SK-N-SH treated with all-trans-retinoic acid at 6 μM for 48 hours (cell line): ENCODE data around the gene PID1.
A peak's percentile ranks its signal among the peaks of the same experiment; 100 is the strongest.

ENCODE experiments used
- ATAC-seq: fragments of 200-7000 bp; cut with Tn5 transposase; 3 replicates; pipeline ENCODE4 v1.9.1; 2020; ENCODE audit warnings: mild to moderate bottlenecking, moderate library complexity
- ARNTL ChIP-seq: fragments of 450-650 bp; formaldehyde crosslinking; IDR thresholded peaks from 2 replicates; pipeline ENCODE4 v1.5.0; 2020; ENCODE audit warnings: low read depth, mild to moderate bottlenecking, moderate library complexity, borderline replicate concordance
- BACH2 ChIP-seq: fragments of 250-450 bp; sonication (Bioruptor Pico); IDR thresholded peaks from 2 replicates; pipeline ENCODE4 v1.9.0; 2021; ENCODE audit warnings: mild to moderate bottlenecking, borderline replicate concordance
- CSDC2 ChIP-seq: fragments of 250-450 bp; sonication (Bioruptor Pico); IDR thresholded peaks from 2 replicates; pipeline ENCODE4 v1.5.0; 2020; ENCODE audit warnings: mild to moderate bottlenecking, moderate library complexity
- ESRRG ChIP-seq: fragments of 250-450 bp; sonication (Bioruptor Pico); IDR thresholded peaks from 2 replicates; pipeline ENCODE4 v1.6.1; 2021; ENCODE audit warnings: mild to moderate bottlenecking
- GLIS3 ChIP-seq: fragments of 250-450 bp; sonication (Bioruptor Pico); IDR thresholded peaks from 2 replicates; pipeline ENCODE4 v1.5.0; 2020; ENCODE audit warnings: mild to moderate bottlenecking, moderate library complexity
- ISL1 ChIP-seq: fragments of 250-450 bp; sonication (Bioruptor Pico); IDR thresholded peaks from 2 replicates; pipeline ENCODE4 v2.1.2; 2022; ENCODE audit warnings: mild to moderate bottlenecking, moderate library complexity
- OSR1 ChIP-seq: fragments of 250-450 bp; sonication (Bioruptor Pico); IDR thresholded peaks from 2 replicates; pipeline ENCODE4 v1.8.0; 2022; ENCODE audit warnings: moderate library complexity, mild to moderate bottlenecking, inconsistent platforms
- RARB ChIP-seq: fragments of 250-450 bp; sonication (Bioruptor Pico); IDR thresholded peaks from 2 replicates; pipeline ENCODE4 v1.8.0; 2021; ENCODE audit warnings: mild to moderate bottlenecking, moderate library complexity
- SNAI2 ChIP-seq: fragments of 250-450 bp; sonication (Bioruptor Pico); IDR thresholded peaks from 2 replicates; pipeline ENCODE4 v1.5.0; 2020; ENCODE audit warnings: mild to moderate bottlenecking, moderate library complexity
- ZC3H10 ChIP-seq: fragments of 250-450 bp; sonication (Bioruptor Pico); IDR thresholded peaks from 2 replicates; pipeline ENCODE4 v1.5.1; 2021; ENCODE audit warnings: mild to moderate bottlenecking, moderate library complexity
- ZFP3 ChIP-seq: fragments of 250-450 bp; sonication (Bioruptor Pico); IDR thresholded peaks from 2 replicates; pipeline ENCODE4 v1.5.0; 2020; ENCODE audit warnings: mild to moderate bottlenecking, moderate library complexity
- ZFP30 ChIP-seq: fragments of 450-650 bp; formaldehyde crosslinking; IDR thresholded peaks from 2 replicates; pipeline ENCODE4 v1.5.0; 2022; ENCODE audit warnings: mild to moderate bottlenecking, moderate library complexity
- ZNF565 ChIP-seq: fragments of 450-650 bp; formaldehyde crosslinking; conservative IDR thresholded peaks from 2 replicates; pipeline ENCODE4 v1.5.0; 2020; ENCODE audit warnings: low read depth, mild to moderate bottlenecking, moderate library complexity
- ZNF70 ChIP-seq: fragments of 450-650 bp; formaldehyde crosslinking; IDR thresholded peaks from 2 replicates; pipeline ENCODE4 v1.5.0; 2020; ENCODE audit warnings: mild to moderate bottlenecking, moderate library complexity
- ZNF8 ChIP-seq: fragments of 450-650 bp; formaldehyde crosslinking; IDR thresholded peaks from 2 replicates; pipeline ENCODE4 v1.5.0; 2020; ENCODE audit warnings: mild to moderate bottlenecking, moderate library complexity
- TF ChIP-seq, protein P1 (sequence below): fragments of 250-450 bp; sonication (Bioruptor Pico); IDR thresholded peaks from 2 replicates; pipeline ENCODE4 v1.5.1; 2020; ENCODE audit warnings: low read depth, mild to moderate bottlenecking, moderate library complexity
- TF ChIP-seq, protein P2 (sequence below): fragments of 250-450 bp; sonication (Bioruptor Pico); IDR thresholded peaks from 2 replicates; pipeline ENCODE4 v1.8.0; 2021; ENCODE audit warnings: low read depth, mild to moderate bottlenecking, moderate library complexity, borderline replicate concordance
- TF ChIP-seq, protein P3 (sequence below): fragments of 250-450 bp; sonication (Bioruptor Pico); IDR thresholded peaks from 2 replicates; pipeline ENCODE4 v1.5.1; 2021; ENCODE audit warnings: mild to moderate bottlenecking, moderate library complexity
- TF ChIP-seq, protein P4 (sequence below): fragments of 250-450 bp; sonication (Bioruptor Pico); IDR thresholded peaks from 2 replicates; pipeline ENCODE4 v1.8.0; 2020; ENCODE audit warnings: mild to moderate bottlenecking, moderate library complexity, borderline replicate concordance

PID1 gene

DNA sequence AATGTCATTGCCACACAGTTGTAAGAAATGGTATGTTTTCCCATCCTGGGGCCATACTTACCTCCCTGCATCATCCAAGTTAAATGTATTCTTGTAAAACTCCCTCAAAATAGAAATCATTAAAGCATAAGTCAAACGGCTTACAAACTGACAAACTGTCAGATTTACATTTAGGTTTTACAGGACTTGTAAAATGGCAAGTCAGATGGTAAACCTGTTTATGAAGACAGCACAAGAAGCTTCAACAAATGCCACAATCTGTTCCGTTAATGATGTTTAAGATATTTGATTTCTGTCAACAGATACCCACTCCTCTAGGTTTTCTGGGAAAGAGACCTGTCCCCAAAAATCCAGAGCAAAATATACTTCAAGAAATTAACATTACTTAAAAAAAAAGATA lies 197.2 kb downstream of the PID1 start:
- no peak for TF ChIP-seq ESRRG (CRISPR knock-in tag)
- TF ChIP-seq, protein P1, sequence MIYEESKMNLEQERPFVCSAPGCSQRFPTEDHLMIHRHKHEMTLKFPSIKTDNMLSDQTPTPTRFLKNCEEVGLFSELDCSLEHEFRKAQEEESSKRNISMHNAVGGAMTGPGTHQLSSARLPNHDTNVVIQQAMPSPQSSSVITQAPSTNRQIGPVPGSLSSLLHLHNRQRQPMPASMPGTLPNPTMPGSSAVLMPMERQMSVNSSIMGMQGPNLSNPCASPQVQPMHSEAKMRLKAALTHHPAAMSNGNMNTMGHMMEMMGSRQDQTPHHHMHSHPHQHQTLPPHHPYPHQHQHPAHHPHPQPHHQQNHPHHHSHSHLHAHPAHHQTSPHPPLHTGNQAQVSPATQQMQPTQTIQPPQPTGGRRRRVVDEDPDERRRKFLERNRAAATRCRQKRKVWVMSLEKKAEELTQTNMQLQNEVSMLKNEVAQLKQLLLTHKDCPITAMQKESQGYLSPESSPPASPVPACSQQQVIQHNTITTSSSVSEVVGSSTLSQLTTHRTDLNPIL (CRISPR knock-in tag): no peak
- TF ChIP-seq GLIS3 (CRISPR knock-in tag): no peak
- TF ChIP-seq OSR1 (CRISPR knock-in tag): no peak
- no peak for TF ChIP-seq RARB (CRISPR knock-in tag)
- no peak for TF ChIP-seq ZNF565 (CRISPR knock-in tag)
- TF ChIP-seq ZNF8 (CRISPR knock-in tag): no peak
- no peak for TF ChIP-seq ARNTL (CRISPR knock-in tag)
- TF ChIP-seq ZNF70: no peak
- no peak for TF ChIP-seq ZFP30 (CRISPR knock-in tag)
- no peak for TF ChIP-seq ZFP3 (CRISPR knock-in tag)
- TF ChIP-seq ISL1: no peak
- TF ChIP-seq SNAI2 (CRISPR knock-in tag): no peak
- no peak for TF ChIP-seq BACH2 (CRISPR knock-in tag)
- no peak for TF ChIP-seq CSDC2
- no peak for ATAC-seq

DNA sequence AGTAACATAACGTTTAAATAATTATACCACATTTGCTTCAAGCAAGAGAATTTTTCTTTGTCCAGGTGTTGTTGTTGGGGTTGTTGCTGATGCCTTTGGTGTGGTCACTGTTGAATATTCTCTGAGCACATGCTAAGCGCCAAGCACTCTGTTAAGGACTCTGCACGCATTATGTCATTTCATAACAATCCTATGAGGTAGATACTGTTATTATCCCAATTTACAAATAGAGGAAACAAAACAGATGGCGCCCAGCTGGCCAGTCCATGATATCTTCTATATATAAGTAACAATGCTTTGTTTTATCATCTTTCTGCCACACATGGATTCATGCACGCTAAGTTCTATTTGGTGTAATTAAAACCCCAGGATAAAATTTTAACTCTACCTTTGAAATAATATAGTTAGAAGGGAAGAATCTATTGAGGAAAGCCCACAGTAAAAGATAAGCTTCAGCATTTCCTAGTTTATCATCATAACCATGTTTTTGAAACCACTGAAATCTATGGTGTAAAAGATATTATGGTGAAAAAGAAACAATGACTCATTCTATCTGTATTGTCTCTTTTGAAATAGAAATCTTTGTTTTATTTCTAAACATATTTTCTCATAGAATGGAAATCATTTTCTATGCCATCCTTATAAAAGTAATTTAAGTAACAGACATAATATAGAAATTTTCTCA lies 199.7 kb downstream of the PID1 start:
- no peak for ATAC-seq
- TF ChIP-seq, protein P2, sequence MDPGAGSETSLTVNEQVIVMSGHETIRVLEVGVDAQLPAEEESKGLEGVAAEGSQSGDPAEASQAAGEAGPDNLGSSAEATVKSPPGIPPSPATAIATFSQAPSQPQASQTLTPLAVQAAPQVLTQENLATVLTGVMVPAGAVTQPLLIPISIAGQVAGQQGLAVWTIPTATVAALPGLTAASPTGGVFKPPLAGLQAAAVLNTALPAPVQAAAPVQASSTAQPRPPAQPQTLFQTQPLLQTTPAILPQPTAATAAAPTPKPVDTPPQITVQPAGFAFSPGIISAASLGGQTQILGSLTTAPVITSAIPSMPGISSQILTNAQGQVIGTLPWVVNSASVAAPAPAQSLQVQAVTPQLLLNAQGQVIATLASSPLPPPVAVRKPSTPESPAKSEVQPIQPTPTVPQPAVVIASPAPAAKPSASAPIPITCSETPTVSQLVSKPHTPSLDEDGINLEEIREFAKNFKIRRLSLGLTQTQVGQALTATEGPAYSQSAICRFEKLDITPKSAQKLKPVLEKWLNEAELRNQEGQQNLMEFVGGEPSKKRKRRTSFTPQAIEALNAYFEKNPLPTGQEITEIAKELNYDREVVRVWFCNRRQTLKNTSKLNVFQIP (CRISPR knock-in tag): no peak
- TF ChIP-seq, protein P1 (CRISPR knock-in tag): 0 out of 2 replicates have a peak, but pooled peaks have one; percentile 47

DNA sequence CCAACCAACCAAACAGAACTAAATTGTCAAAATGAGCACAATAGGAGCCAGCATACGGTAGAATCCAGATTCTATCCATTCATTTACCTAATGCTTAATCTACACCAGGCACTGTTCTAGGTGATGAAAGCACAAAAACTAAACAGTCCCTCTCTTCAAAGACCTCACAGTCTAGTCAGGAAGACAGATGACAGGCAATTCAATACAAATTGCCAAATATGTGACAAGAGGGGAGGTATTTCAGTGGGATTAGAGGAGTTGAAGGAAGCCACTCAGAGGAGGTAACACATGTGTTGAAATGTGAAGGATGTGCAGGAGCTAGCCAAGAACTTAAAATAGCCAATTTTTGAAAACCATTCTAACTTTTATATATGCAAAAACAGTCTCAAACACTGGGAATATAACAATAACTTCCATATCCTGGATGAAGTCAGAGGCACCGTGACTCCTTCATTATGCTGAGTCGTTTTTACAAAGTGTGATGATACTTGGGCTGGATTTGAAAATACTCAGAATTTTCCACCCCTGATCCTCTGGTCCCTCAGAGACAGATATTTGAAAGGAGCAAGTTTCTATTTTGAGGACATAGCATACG lies 204.9 kb downstream of the PID1 start:
- no peak for ATAC-seq
- TF ChIP-seq, protein P1 (CRISPR knock-in tag): no peak
- TF ChIP-seq ZNF565 (CRISPR knock-in tag): no peak
- TF ChIP-seq, protein P2 (CRISPR knock-in tag): no peak
- TF ChIP-seq, protein P3, sequence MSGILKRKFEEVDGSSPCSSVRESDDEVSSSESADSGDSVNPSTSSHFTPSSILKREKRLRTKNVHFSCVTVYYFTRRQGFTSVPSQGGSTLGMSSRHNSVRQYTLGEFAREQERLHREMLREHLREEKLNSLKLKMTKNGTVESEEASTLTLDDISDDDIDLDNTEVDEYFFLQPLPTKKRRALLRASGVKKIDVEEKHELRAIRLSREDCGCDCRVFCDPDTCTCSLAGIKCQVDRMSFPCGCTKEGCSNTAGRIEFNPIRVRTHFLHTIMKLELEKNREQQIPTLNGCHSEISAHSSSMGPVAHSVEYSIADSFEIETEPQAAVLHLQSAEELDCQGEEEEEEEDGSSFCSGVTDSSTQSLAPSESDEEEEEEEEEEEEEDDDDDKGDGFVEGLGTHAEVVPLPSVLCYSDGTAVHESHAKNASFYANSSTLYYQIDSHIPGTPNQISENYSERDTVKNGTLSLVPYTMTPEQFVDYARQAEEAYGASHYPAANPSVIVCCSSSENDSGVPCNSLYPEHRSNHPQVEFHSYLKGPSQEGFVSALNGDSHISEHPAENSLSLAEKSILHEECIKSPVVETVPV: no peak
- no peak for TF ChIP-seq ZNF8 (CRISPR knock-in tag)
- no peak for TF ChIP-seq BACH2 (CRISPR knock-in tag)
- TF ChIP-seq ARNTL (CRISPR knock-in tag): no peak

DNA sequence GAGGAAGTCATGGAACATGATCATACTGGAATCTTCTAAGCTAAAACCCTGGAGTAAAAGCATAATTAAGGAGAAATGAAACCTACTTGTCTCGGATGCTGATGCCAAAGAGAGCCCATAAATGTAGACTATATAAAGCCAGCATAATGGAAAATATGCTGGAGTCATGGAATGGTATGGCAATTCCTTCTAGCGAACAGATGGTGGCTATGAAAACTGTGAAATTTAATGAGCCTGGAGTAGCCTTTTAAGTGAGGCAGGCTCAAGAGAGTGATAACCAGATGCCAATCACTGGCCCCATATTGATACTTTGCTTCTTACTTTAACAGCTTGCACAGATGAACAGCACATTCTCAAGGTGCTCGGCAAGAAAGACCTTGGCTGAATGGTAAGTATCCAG lies 206.3 kb downstream of the PID1 start:
- no peak for TF ChIP-seq OSR1 (CRISPR knock-in tag)
- TF ChIP-seq ZC3H10 (CRISPR knock-in tag): no peak
- no peak for TF ChIP-seq CSDC2
- TF ChIP-seq, protein P4, sequence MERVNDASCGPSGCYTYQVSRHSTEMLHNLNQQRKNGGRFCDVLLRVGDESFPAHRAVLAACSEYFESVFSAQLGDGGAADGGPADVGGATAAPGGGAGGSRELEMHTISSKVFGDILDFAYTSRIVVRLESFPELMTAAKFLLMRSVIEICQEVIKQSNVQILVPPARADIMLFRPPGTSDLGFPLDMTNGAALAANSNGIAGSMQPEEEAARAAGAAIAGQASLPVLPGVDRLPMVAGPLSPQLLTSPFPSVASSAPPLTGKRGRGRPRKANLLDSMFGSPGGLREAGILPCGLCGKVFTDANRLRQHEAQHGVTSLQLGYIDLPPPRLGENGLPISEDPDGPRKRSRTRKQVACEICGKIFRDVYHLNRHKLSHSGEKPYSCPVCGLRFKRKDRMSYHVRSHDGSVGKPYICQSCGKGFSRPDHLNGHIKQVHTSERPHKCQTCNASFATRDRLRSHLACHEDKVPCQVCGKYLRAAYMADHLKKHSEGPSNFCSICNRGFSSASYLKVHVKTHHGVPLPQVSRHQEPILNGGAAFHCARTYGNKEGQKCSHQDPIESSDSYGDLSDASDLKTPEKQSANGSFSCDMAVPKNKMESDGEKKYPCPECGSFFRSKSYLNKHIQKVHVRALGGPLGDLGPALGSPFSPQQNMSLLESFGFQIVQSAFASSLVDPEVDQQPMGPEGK (CRISPR knock-in tag): no peak
- TF ChIP-seq ZNF565 (CRISPR knock-in tag): no peak
- TF ChIP-seq RARB (CRISPR knock-in tag): no peak
- no peak for ATAC-seq
